Keratinocyte (primary cell): ENCODE measurements around the gene VAT1L. TPM values are rescaled to one million over a fixed set of nuclear protein-coding genes. Genes with fewer than 3 reads are reported as not detected.

Experiments used
- DNase-seq: peaks from one replicate; pipeline ENCODE4 v3.0.0-alpha.2; 2011; ENCODE audit warnings: low read depth, missing footprints, low spot score
- FAIRE-seq: peaks from 2 replicates; lab custom pipeline; 2011; peaks lifted over from hg19 to GRCh38; lab: Jason Lieb, UNC
- H2AFZ ChIP-seq: 2 replicates; pipeline ENCODE4 v1.6.0; 2012; ENCODE audit warnings: low read length, control low read depth, inconsistent platforms; ENCODE audit not compliant: control insufficient read depth
- H3K27ac ChIP-seq: 2 replicates; pipeline ENCODE4 v1.5.1; 2011; ENCODE audit warnings: low read length; ENCODE audit not compliant: control insufficient read depth, insufficient read depth
- H3K27me3 ChIP-seq: 3 replicates; pipeline ENCODE4 v1.6.0; 2011; ENCODE audit warnings: low read length; ENCODE audit not compliant: control insufficient read depth, insufficient read depth; ENCODE audit errors: extremely low read depth
- H3K36me3 ChIP-seq, 2 experiments: 2 replicates in 1 of 2; 3 replicates in 1 of 2; pipeline ENCODE4 v1.5.1; 2011; ENCODE audit warnings: low read length in 2 of 2, mild to moderate bottlenecking in 1 of 2; ENCODE audit not compliant: control insufficient read depth in 2 of 2, insufficient read depth in 2 of 2; ENCODE audit errors: extremely low read depth in 1 of 2
- H3K4me1 ChIP-seq: 3 replicates; pipeline ENCODE4 v1.5.1; 2011; ENCODE audit warnings: low read length; ENCODE audit not compliant: control insufficient read depth, insufficient read depth; ENCODE audit errors: extremely low read depth
- H3K4me2 ChIP-seq: 3 replicates; pipeline ENCODE4 v1.6.0; 2011; ENCODE audit warnings: low read depth, low read length; ENCODE audit not compliant: control insufficient read depth, insufficient read depth; ENCODE audit errors: extremely low read depth
- H3K4me3 ChIP-seq, 3 experiments: fragments of 200-600 bp in 1 of 3; sonication (generic) in 1 of 3; 2 replicates in 2 of 3; 3 replicates in 1 of 3; pipeline ENCODE4 v1.5.1; 2011 to 2016; ENCODE audit warnings: low read length in 3 of 3, mild to moderate bottlenecking in 3 of 3, control low read depth in 2 of 3, inconsistent platforms in 1 of 3, low read depth in 1 of 3, mixed read lengths in 1 of 3, mixed run types in 1 of 3, moderate library complexity in 1 of 3; ENCODE audit not compliant: control insufficient read depth in 2 of 3, insufficient read depth in 2 of 3; ENCODE audit errors: extremely low read depth in 1 of 3
- H3K79me2 ChIP-seq: 2 replicates; pipeline ENCODE4 v1.6.0; 2012; ENCODE audit warnings: low read length; ENCODE audit not compliant: control insufficient read depth, insufficient read depth
- H3K9ac ChIP-seq: 3 replicates; pipeline ENCODE4 v1.6.0; 2011; ENCODE audit warnings: low read length; ENCODE audit not compliant: control insufficient read depth, insufficient read depth; ENCODE audit errors: extremely low read depth
- H3K9me1 ChIP-seq: 3 replicates; pipeline ENCODE4 v1.6.0; 2011; ENCODE audit warnings: low read length; ENCODE audit not compliant: control insufficient read depth, insufficient read depth; ENCODE audit errors: extremely low read depth
- H3K9me3 ChIP-seq: 2 replicates; pipeline ENCODE4 v1.5.1; 2012; ENCODE audit warnings: low read depth, low read length; ENCODE audit not compliant: control insufficient read depth
- H4K20me1 ChIP-seq: 3 replicates; pipeline ENCODE4 v1.6.0; 2011; ENCODE audit warnings: low read length; ENCODE audit not compliant: control insufficient read depth, insufficient read depth; ENCODE audit errors: extremely low read depth
- EZH2 ChIP-seq: IDR thresholded peaks from one replicate; pipeline ENCODE4 v1.6.1; 2012; ENCODE audit warnings: inconsistent platforms, mild to moderate bottlenecking, low read length, moderate library complexity
- dilution Hi-C: fragments of 300-500 bp; cut with MboI; formaldehyde crosslinking; loops from one replicate; pipeline ENCODE4 v1.7.0; 2020; ENCODE audit warnings: low sequenced_read_pairs; ENCODE audit not compliant: extremely low pct_ligation_motif_present
- polyA plus RNA-seq, 5 experiments: library from polyadenylated mRNA; depleted of rRNA in 3 of 5; stranded (reverse) in 3 of 5; stranded (forward) in 1 of 5; unstranded in 1 of 5; fragments of >200 nt; gene quantifications; 1 replicate in 1 of 5; 2 replicates in 3 of 5; 3 replicates in 1 of 5; pipeline versions ENCODE4 v1.2.1 to v1.2.3, GENCODE V29; 2011 to 2012; ENCODE audit warnings: missing spikeins in 2 of 5, low read depth in 1 of 5, low replicate concordance in 1 of 5
- TF ChIP-seq, protein P1 (sequence below), 3 experiments: IDR thresholded peaks in 1 of 3; conservative IDR thresholded peaks in 1 of 3; optimal IDR thresholded peaks in 1 of 3; 2 replicates in 2 of 3; 3 replicates in 1 of 3; pipeline versions ENCODE3 to v1.5.1; 2011; ENCODE audit warnings: low read length in 3 of 3, mild to moderate bottlenecking in 3 of 3, moderate library complexity in 2 of 3, control low read depth in 1 of 3, inconsistent platforms in 1 of 3; ENCODE audit not compliant: insufficient read depth in 2 of 3; ENCODE audit errors: extremely low read depth in 1 of 3

Gene VAT1L
- polyA plus RNA-seq, 1 donor (not counting 4 experiments of a cell fraction or from before 2014, with no cell fraction given): not detected

DNA sequence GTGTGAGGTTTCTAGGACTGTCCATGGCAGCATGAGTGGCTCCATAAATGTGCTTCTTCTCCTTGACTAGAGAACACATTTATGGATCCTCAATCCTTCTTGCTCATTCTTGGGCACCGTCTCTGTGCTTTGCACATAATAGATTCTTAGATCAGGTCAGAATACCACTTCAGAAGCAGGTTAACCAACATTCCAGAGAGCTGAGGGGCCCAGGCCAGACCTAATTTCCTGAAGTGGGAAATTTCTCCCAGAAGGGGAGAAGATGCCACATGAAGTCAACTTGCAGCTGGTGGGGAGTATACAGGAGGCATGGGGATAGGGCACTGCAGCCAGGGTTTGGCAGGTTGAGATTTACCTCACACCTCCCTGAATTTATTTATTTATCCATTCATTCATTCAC is 24.4 kb upstream of the VAT1L start:
- H3K4me2 ChIP-seq: no peak overlapping the region
- DNase-seq: no peak

DNA sequence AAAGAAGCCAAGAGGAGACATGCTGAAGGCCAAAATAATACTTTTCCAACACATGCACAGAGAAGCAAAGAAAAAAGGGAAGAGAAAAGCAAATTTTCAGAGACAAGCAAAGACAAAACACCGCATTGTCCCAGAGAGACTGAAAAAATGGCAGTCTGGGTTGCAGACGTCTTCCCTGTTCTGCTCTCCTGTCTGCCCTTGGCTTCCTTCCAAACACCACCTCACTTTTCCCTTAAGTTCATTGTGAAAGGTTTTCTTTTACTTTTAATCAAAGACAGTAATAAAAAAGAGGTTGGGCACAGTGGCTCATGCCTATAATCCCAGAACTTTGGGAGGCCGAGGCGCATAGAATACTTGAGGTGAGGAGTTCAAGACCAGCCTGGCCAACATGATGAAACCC is 21.2 kb upstream of the VAT1L start:
- no peak overlapping the region for H3K4me3 ChIP-seq
- H3K4me2 ChIP-seq: no peak overlapping the region
- FAIRE-seq (no peak), DNase-seq (no peak)
- H3K27me3 ChIP-seq: no peaks in the 10 kb centered on the region
- H3K9me1 ChIP-seq: no peaks in the 10 kb centered on the region
- H4K20me1 ChIP-seq: no peaks in the 10 kb centered on the region
- no peak overlapping the region for H3K27ac ChIP-seq
- no peak overlapping the region for H3K9ac ChIP-seq
- dilution Hi-C loops: no loop called here
- H3K4me1 ChIP-seq: no peaks in the 10 kb centered on the region
- no peaks in the 10 kb centered on the region for H3K9me3 ChIP-seq
- no peaks in the 10 kb centered on the region for H3K79me2 ChIP-seq
- TF ChIP-seq, protein P1, sequence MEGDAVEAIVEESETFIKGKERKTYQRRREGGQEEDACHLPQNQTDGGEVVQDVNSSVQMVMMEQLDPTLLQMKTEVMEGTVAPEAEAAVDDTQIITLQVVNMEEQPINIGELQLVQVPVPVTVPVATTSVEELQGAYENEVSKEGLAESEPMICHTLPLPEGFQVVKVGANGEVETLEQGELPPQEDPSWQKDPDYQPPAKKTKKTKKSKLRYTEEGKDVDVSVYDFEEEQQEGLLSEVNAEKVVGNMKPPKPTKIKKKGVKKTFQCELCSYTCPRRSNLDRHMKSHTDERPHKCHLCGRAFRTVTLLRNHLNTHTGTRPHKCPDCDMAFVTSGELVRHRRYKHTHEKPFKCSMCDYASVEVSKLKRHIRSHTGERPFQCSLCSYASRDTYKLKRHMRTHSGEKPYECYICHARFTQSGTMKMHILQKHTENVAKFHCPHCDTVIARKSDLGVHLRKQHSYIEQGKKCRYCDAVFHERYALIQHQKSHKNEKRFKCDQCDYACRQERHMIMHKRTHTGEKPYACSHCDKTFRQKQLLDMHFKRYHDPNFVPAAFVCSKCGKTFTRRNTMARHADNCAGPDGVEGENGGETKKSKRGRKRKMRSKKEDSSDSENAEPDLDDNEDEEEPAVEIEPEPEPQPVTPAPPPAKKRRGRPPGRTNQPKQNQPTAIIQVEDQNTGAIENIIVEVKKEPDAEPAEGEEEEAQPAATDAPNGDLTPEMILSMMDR (optimal IDR thresholded peaks at IDR 0.05 in 1 of 3, IDR thresholded peaks at IDR 0.05 in 1 of 3, conservative IDR thresholded peaks at IDR 0.05 in 1 of 3; ENCODE audit: extremely low read depth in 1 of 3, insufficient read depth in 2 of 3, low read length in 3 of 3): no peak
- TF ChIP-seq EZH2: no peak
- no peaks in the 10 kb centered on the region for H3K36me3 ChIP-seq
- no peak overlapping the region for H2AFZ ChIP-seq

More for the DNA sequence above, 24.4 kb upstream of the VAT1L start:
- Histone ChIP-seq H3K36me3 (no peaks in the 10 kb centered on the region), H3K9me1 (no peaks in the 10 kb centered on the region), H2AFZ (no peak overlapping the region), H3K4me1 (no peaks in the 10 kb centered on the region), H4K20me1 (no peaks in the 10 kb centered on the region), H3K27ac (no peak overlapping the region), H3K27me3 (no peaks in the 10 kb centered on the region), H3K9me3 (no peaks in the 10 kb centered on the region), H3K4me3 (no peak overlapping the region), H3K79me2 (no peaks in the 10 kb centered on the region), H3K9ac (no peak overlapping the region)
- dilution Hi-C loops: no loop called here
- FAIRE-seq: no peak
- TF ChIP-seq, protein P1 (optimal IDR thresholded peaks at IDR 0.05 in 1 of 3, IDR thresholded peaks at IDR 0.05 in 1 of 3, conservative IDR thresholded peaks at IDR 0.05 in 1 of 3; ENCODE audit: extremely low read depth in 1 of 3, insufficient read depth in 2 of 3, low read length in 3 of 3): no peak
- TF ChIP-seq EZH2: no peak
